Kidney (tissue), 22 donors: Measurements from ENCODE around the gene DEPDC5. TPM values are rescaled to one million over a fixed set of nuclear protein-coding genes. Genes with fewer than 3 reads are reported as not detected.
A peak's percentile ranks its signal among the peaks of the same experiment; 100 is the strongest.
"Not testable (repeated sequence)": the region's sequence is repeated elsewhere in the genome, so short reads cannot be mapped to it uniquely, and the experiment has no call there.

Experiments
- DNase-seq, 5 donors: peaks; one replicate each; pipeline ENCODE4 v3.0.0-alpha.2; 2013 to 2020
- FAIRE-seq: peaks from 2 replicates; lab custom pipeline; 2012; peaks lifted over from hg19 to GRCh38; lab: Jason Lieb, UNC
- H3K27ac ChIP-seq, 2 donors: one replicate each; pipeline ENCODE4 v1.7.0; 2013; ENCODE audit warnings: low read depth in 2 of 2, low read length in 2 of 2, inconsistent platforms in 1 of 2
- H3K27me3 ChIP-seq: one replicate; pipeline ENCODE4 v1.7.1; 2013; ENCODE audit warnings: low read length, inconsistent platforms; ENCODE audit not compliant: control insufficient read depth, insufficient read depth
- H3K36me3 ChIP-seq, 3 donors: one replicate each; pipeline versions ENCODE4 v1.7.0 to v1.7.1; 2013; ENCODE audit warnings: low read length in 3 of 3, control low read depth in 1 of 3, inconsistent platforms in 1 of 3; ENCODE audit not compliant: insufficient read depth in 3 of 3, control insufficient read depth in 2 of 3
- H3K4me1 ChIP-seq, 3 donors: one replicate each; pipeline versions ENCODE4 v1.7.0 to v1.7.1; 2013; ENCODE audit warnings: low read length in 3 of 3, inconsistent platforms in 1 of 3, low read depth in 1 of 3; ENCODE audit not compliant: control insufficient read depth in 2 of 3, insufficient read depth in 2 of 3
- H3K4me3 ChIP-seq, 3 donors: one replicate each; pipeline versions ENCODE4 v1.7.0 to v1.8.1; 2013; ENCODE audit warnings: low read length in 3 of 3, control low read depth in 1 of 3, inconsistent platforms in 1 of 3
- H3K9ac ChIP-seq, 3 donors: one replicate each; pipeline versions ENCODE4 v1.7.0 to v1.7.1; 2013; ENCODE audit warnings: low read length in 3 of 3, control low read depth in 1 of 3, inconsistent platforms in 1 of 3
- H3K9me3 ChIP-seq, 3 donors: one replicate each; pipeline versions ENCODE4 v1.7.0 to v1.7.1; 2013; ENCODE audit warnings: low read length in 3 of 3, control low read depth in 1 of 3, inconsistent platforms in 1 of 3; ENCODE audit not compliant: control insufficient read depth in 2 of 3, insufficient read depth in 1 of 3
- CTCF ChIP-seq: IDR thresholded peaks from 3 replicates; pipeline ENCODE4 v1.5.1; 2012; ENCODE audit warnings: mild to moderate bottlenecking, moderate library complexity, borderline replicate concordance; ENCODE audit not compliant: insufficient read depth; ENCODE audit errors: extremely low read depth
- intact Hi-C: fragments of 100-400 bp; cut with DNase I; formaldehyde crosslinking; loops from one replicate; pipeline ENCODE4 v1.11.1; 2022
- long read RNA-seq, 10 donors: library from polyadenylated mRNA in 1 of 10; unstranded in 1 of 10; transcript quantifications; one replicate each; pipeline ENCODE4 v2.0.0 and lab custom pipeline, GENCODE V29; 2021 to 2026
- polyA plus RNA-seq: library from polyadenylated mRNA; stranded (reverse); fragments of 350-450 nt; fragmentation: Illumina TruSeq; extraction: RNeasy Lipid Tissue Mini Kit (QIAGEN cat#74804); gene quantifications from one replicate; pipeline ENCODE4 v1.2.3, GENCODE V29; 2014; ENCODE audit warnings: low read depth, low replicate concordance; ENCODE audit not compliant: insufficient read depth
- total RNA-seq: library from RNA; stranded (reverse); fragmentation: NEBNext Ultra II Directional; extraction: Animal tissue kit (Norgen Biotek cat#: 25700); gene quantifications from one replicate; pipeline ENCODE4 v1.2.1, GENCODE V29; 2021
- donor health status: control.
- donor health status: control.
- donor health status: control.
- donor health status: control.
- donor health status: control.
- donor health status: DM: yes; HTN: yes; CAD: no.
- donor health status: Normal renal cell carcinoma (clear cell type).

Gene DEPDC5
- 27.3 TPM for total RNA-seq
- polyA plus RNA-seq = 12.1 TPM
- long read RNA-seq, donor 1 = 0 reads
- long read RNA-seq, donor 2 = 0 reads
- long read RNA-seq, donor 3, partial matches to known transcripts = 0 of 2 reads
- long read RNA-seq, donor 3, other reads (novel, unspliced or antisense) = 0 of 2 reads
- long read RNA-seq, donor 4 = 0 reads
- long read RNA-seq, donor 5 = 0 reads
- long read RNA-seq, donor 6 = 0 reads
- long read RNA-seq, donor 7, partial matches to known transcripts = 0 of 2 reads
- long read RNA-seq, donor 7, other reads (novel, unspliced or antisense) = 0 of 2 reads
- long read RNA-seq, donor 8 = 0 reads
- long read RNA-seq, donor 9 = 0 reads
- long read RNA-seq, donor 10, partial matches to known transcripts = 6 of 7 reads
- long read RNA-seq, donor 10, other reads (novel, unspliced or antisense) = 0 of 7 reads

GRCh38 chr22:31753634-31754501 is at the start of gene DEPDC5:
Gene DEPDC5 (plus strand): TSS chr22:31754019. CDS start chr22:31754922, 903 bp downstream.
- TF ChIP-seq CTCF = peak; percentile 9
- Histone ChIP-seq H3K4me1 (peaks cover 3 to 14% (median 11%) of the 10 kb centered on the region in 3 donors), H3K4me3 (peak within 1 kb of the TSS; percentile 83 to 94 (median 92)), H3K27me3 (no peaks in the 10 kb centered on the region), H3K36me3 (peaks cover 0 to 9% (median 2%) of the 10 kb centered on the region in 3 donors), H3K9ac (peak within 1 kb of the TSS; percentile 80 to 96 (median 93)), H3K27ac (peak within 1 kb of the TSS; percentile 95 to 99), H3K9me3 (no peaks in the 10 kb centered on the region)
- intact Hi-C loops = no loop called here
- DNase-seq (peak; percentile 97 to 99 (median 98)), FAIRE-seq (no peak)

- no peak for DNase-seq
- Histone ChIP-seq H3K4me3 (no peak overlapping the region), H3K36me3 (peaks cover 4 to 30% (median 14%) of the 10 kb centered on the region in 3 donors), H3K27me3 (no peaks in the 10 kb centered on the region), H3K9ac (no peak overlapping the region), H3K27ac (no peak overlapping the region), H3K4me1 (no peaks in the 10 kb centered on the region), H3K9me3 (no peaks in the 10 kb centered on the region)
- intact Hi-C loops = no loop called here
- no peak for TF ChIP-seq CTCF
- FAIRE-seq = no peak
Measured at GRCh38 chr22:31707519-31707918, 46.3 kb upstream of the DEPDC5 start.

GRCh38 chr22:31711226-31711625 is 42.6 kb upstream of the DEPDC5 start:
- H3K27me3 ChIP-seq, DNase-seq, intact Hi-C loops, H3K27ac ChIP-seq, FAIRE-seq, H3K9me3 ChIP-seq, H3K4me3 ChIP-seq, H3K9ac ChIP-seq, H3K4me1 ChIP-seq: not testable (repeated sequence)
- peaks cover 7 to 45% (median 33%) of the 10 kb centered on the region in 3 donors for H3K36me3 ChIP-seq
